Mesendoderm (in vitro differentiated cells): Measurements from ENCODE around the gene ALPP.

Experiments
- DNase-seq: peaks from one replicate; pipeline ENCODE4 v3.0.0; 2013
- H2AK5ac ChIP-seq: 2 replicates; pipeline ENCODE4 v1.6.1; 2013; ENCODE audit warnings: low read length, inconsistent platforms
- H2BK120ac ChIP-seq: 2 replicates; pipeline ENCODE4 v1.6.1; 2013; ENCODE audit warnings: low read depth, mild to moderate bottlenecking, low read length, moderate library complexity, mixed read lengths
- H2BK15ac ChIP-seq: replicated peaks from 2 replicates; pipeline ENCODE4 v1.6.1; 2013; ENCODE audit warnings: low read depth, mild to moderate bottlenecking, moderate library complexity
- H2BK5ac ChIP-seq: 2 replicates; pipeline ENCODE4 v1.6.1; 2013; ENCODE audit warnings: low read length, inconsistent platforms
- H3K18ac ChIP-seq: 2 replicates; pipeline ENCODE4 v1.6.1; 2013; ENCODE audit warnings: mild to moderate bottlenecking, low read length, mixed read lengths
- H3K23ac ChIP-seq: one replicate; pipeline ENCODE4 v1.6.1; 2013; ENCODE audit warnings: low read length
- H3K27ac ChIP-seq: 2 replicates; pipeline ENCODE4 v1.5.1; 2013; ENCODE audit warnings: low read depth, mild to moderate bottlenecking, inconsistent platforms, low read length, moderate library complexity
- H3K27me3 ChIP-seq: 2 replicates; pipeline ENCODE4 v1.6.1; 2013; ENCODE audit warnings: low read length, control low read depth, mild to moderate bottlenecking, inconsistent platforms; ENCODE audit not compliant: insufficient read depth, poor library complexity
- H3K36me3 ChIP-seq: 2 replicates; pipeline ENCODE4 v1.6.1; 2013; ENCODE audit warnings: low read length, inconsistent platforms; ENCODE audit not compliant: control insufficient read depth, insufficient read depth
- H3K4ac ChIP-seq: one replicate; pipeline ENCODE4 v1.6.1; 2013; ENCODE audit warnings: low read depth, mild to moderate bottlenecking, low read length, moderate library complexity
- H3K4me1 ChIP-seq: 2 replicates; pipeline ENCODE4 v1.6.1; 2013; ENCODE audit warnings: low read depth, low read length, inconsistent platforms; ENCODE audit not compliant: control insufficient read depth
- H3K4me2 ChIP-seq: 2 replicates; pipeline ENCODE4 v1.6.1; 2013; ENCODE audit warnings: low read length
- H3K4me3 ChIP-seq: 2 replicates; pipeline ENCODE4 v1.5.1; 2013; ENCODE audit warnings: mild to moderate bottlenecking, low read length
- H3K56ac ChIP-seq: one replicate; pipeline ENCODE4 v1.6.1; 2013; ENCODE audit warnings: low read length
- H3K79me1 ChIP-seq: 2 replicates; pipeline ENCODE4 v1.6.1; 2013; ENCODE audit warnings: low read length, inconsistent platforms
- H3K79me2 ChIP-seq: 2 replicates; pipeline ENCODE4 v1.6.1; 2013; ENCODE audit warnings: mild to moderate bottlenecking, low read length; ENCODE audit not compliant: control insufficient read depth, insufficient read depth
- H3K9ac ChIP-seq: 2 replicates; pipeline ENCODE4 v1.6.1; 2013; ENCODE audit warnings: low read length, inconsistent platforms
- H4K5ac ChIP-seq: one replicate; pipeline ENCODE4 v1.6.1; 2013; ENCODE audit warnings: low read length
- H4K8ac ChIP-seq: one replicate; pipeline ENCODE4 v1.6.1; 2013; ENCODE audit warnings: low read depth, mild to moderate bottlenecking, control low read depth, low read length, moderate library complexity
- WGBS: extraction: QIAGEN DNeasy Blood & Tissue Kit; methylation state at CpG from one replicate; pipeline ENCODE4 v1.1.7; 2013; ENCODE audit warnings: low lambda C conversion rate, missing lambda C conversion rate; ENCODE audit not compliant: insufficient coverage; ENCODE audit errors: extremely low coverage; 5-methylcytosine and 5-hydroxymethylcytosine counted together

Gene ALPP

DNA sequence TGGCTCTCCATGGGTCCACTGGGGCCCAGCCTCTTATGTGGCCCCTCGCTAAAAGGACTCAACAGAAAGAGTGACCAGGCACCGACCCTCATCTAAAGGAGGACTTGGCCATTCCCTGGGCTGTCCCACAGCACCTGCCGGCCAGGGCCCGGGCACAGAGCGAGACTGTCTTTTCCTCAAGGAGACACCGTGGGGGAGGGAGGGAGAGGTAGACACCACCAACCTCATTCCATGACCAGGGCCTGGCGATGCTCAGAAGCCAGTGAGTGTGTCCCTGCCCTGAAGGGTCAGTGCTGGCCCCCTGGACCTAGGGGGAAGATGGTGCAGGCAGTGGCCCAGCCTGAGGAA, 39.8 kb upstream of the ALPP start:
- no CpG with 5 or more reads among the region's 7 CpGs for WGBS
- Histone ChIP-seq H3K4ac (no peak overlapping the region), H3K4me2 (no peak overlapping the region), H3K4me3 (no peak overlapping the region), H3K9ac (no peak overlapping the region), H3K23ac (no peak overlapping the region), H2BK5ac (no peak overlapping the region), H4K5ac (no peak overlapping the region), H2BK15ac (no peak overlapping the region), H3K36me3 (no peaks in the 10 kb centered on the region), H2BK120ac (no peak overlapping the region), H3K79me1 (no peaks in the 10 kb centered on the region), H4K8ac (no peak overlapping the region), H3K79me2 (no peaks in the 10 kb centered on the region), H3K4me1 (no peaks in the 10 kb centered on the region), H3K27me3 (no peaks in the 10 kb centered on the region), H3K56ac (no peak overlapping the region), H2AK5ac (no peak overlapping the region), H3K27ac (no peak overlapping the region), H3K18ac (no peak overlapping the region)
- no peak for DNase-seq

DNA sequence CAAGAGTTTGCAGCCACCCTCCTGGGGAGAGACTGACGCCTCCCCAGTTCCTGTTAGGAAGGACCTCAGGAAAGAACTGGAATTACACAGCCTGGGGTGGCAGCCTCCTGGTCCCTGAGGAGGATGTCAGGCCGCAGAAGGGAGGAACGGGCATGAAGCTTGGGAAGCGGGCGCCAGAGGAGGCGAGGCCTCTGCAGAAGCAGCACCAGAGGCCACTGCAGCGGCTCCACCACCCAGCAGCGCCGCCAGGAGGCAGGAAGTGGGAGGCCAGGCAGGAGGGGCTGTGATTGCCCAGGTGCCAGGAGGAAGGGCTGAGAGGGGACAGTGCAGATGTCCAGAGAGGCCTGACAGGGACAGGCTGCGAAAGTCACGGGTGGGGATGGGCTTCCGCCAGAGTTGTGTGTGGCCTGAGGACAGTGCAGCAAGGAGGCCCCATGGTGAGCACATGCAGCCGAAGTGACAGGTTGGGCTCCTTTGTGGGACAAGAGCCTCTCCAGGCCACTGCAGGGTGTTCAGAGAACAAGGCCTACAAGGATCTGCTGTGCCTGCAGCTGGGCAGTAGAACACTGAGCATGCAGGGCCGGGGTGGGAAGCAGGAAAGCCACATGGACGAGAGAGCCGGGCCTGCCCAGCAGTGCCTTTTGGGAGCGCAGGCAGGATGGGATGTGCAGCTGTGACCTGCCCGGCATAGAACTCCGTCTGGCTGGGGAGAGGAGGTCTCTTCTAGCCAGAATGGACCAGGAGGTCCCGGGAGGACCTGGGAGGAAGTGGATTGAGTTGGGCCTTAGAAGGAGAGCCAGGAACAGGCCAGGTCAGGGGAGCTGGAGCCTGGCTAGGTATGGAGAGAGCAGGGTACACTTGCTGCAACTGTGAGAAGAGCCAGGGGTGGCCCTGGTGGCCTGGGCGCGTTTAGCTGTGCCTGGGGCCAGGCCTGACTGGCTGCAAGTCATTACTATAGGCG, 39.1 kb upstream of the ALPP start:
- Histone ChIP-seq H4K8ac (no peak overlapping the region), H3K9ac (no peak overlapping the region), H3K18ac (no peak overlapping the region), H4K5ac (no peak overlapping the region), H3K4me2 (no peak overlapping the region), H3K4ac (no peak overlapping the region), H3K4me3 (no peak overlapping the region), H3K36me3 (no peaks in the 10 kb centered on the region), H2BK120ac (no peak overlapping the region), H3K27me3 (no peaks in the 10 kb centered on the region), H2BK15ac (no peak overlapping the region), H3K4me1 (no peaks in the 10 kb centered on the region), H3K27ac (no peak overlapping the region), H2BK5ac (no peak overlapping the region), H3K79me2 (no peaks in the 10 kb centered on the region), H3K56ac (peak overlapping the region; percentile 7), H3K79me1 (no peaks in the 10 kb centered on the region), H3K23ac (no peak overlapping the region), H2AK5ac (no peak overlapping the region)
- WGBS, result no CpG with 5 or more reads among the region's 23 CpGs
- peak; percentile 38 for DNase-seq

DNA sequence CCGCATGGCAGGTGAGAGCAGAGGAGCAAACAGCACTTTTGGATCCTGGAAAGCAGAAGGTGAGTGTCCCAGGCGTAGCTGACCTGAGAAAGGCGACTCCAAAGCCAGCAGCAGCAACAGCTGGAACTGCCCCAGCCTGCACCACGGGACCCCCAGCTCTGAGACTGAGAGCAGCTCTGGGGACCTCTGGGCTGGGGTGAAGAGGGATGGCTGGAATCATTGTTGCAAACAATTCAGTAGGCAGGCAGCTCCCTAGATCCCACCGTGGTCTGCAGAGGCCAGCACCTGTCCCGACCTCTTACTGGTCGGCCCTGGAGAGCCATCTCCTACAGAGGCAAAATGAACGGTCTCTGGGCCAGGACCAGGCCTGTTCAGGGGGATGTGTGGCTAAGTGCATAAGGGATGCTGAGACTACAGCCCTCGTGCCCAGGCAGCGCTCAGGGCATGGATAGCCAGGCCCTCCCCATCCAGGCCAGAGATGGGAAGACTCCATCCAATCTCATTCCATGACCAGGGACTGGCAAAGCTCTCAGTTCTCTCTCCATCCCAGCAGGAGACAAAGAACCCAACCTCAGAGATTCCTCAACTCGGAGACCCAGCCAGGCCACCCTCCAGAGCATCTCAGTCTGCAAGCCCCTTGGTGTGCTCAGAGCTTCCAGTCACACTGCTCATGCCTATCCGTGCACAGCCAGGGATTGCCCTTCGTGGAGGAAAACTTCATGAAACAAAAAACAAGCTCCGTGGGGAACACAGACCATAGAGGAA, 38.2 kb upstream of the ALPP start:
- Histone ChIP-seq H3K23ac (no peak overlapping the region), H3K4ac (no peak overlapping the region), H3K79me2 (no peaks in the 10 kb centered on the region), H3K9ac (no peak overlapping the region), H2AK5ac (no peak overlapping the region), H4K5ac (no peak overlapping the region), H3K4me2 (no peak overlapping the region), H3K4me1 (no peaks in the 10 kb centered on the region), H3K27me3 (no peaks in the 10 kb centered on the region), H3K18ac (no peak overlapping the region), H3K4me3 (no peak overlapping the region), H4K8ac (no peak overlapping the region), H2BK5ac (no peak overlapping the region), H2BK120ac (no peak overlapping the region), H2BK15ac (no peak overlapping the region), H3K27ac (no peak overlapping the region), H3K36me3 (no peaks in the 10 kb centered on the region), H3K79me1 (no peaks in the 10 kb centered on the region), H3K56ac (no peak overlapping the region)
- WGBS, result no CpG with 5 or more reads among the region's 14 CpGs
- DNase-seq, result no peak

GRCh38 chr2:232341061-232341738, 37.4 kb upstream of the ALPP start:
- H2BK120ac ChIP-seq, result no peak overlapping the region
- H3K4me2 ChIP-seq, result no peak overlapping the region
- no peaks in the 10 kb centered on the region for H3K79me2 ChIP-seq
- H3K27me3 ChIP-seq, result no peaks in the 10 kb centered on the region
- no CpG with 5 or more reads among the region's 17 CpGs for WGBS
- H3K36me3 ChIP-seq, result no peaks in the 10 kb centered on the region
- H3K9ac ChIP-seq, result no peak overlapping the region
- no peak overlapping the region for H3K27ac ChIP-seq
- no peak overlapping the region for H4K5ac ChIP-seq
- H2AK5ac ChIP-seq, result no peak overlapping the region
- H2BK5ac ChIP-seq, result no peak overlapping the region
- no peak overlapping the region for H3K23ac ChIP-seq
- no peak overlapping the region for H3K4me3 ChIP-seq
- no peak overlapping the region for H3K56ac ChIP-seq
- H3K4me1 ChIP-seq, result no peaks in the 10 kb centered on the region
- no peaks in the 10 kb centered on the region for H3K79me1 ChIP-seq
- no peak overlapping the region for H3K18ac ChIP-seq
- no peak overlapping the region for H3K4ac ChIP-seq
- no peak overlapping the region for H2BK15ac ChIP-seq
- DNase-seq, result no peak
- H4K8ac ChIP-seq, result no peak overlapping the region

DNA sequence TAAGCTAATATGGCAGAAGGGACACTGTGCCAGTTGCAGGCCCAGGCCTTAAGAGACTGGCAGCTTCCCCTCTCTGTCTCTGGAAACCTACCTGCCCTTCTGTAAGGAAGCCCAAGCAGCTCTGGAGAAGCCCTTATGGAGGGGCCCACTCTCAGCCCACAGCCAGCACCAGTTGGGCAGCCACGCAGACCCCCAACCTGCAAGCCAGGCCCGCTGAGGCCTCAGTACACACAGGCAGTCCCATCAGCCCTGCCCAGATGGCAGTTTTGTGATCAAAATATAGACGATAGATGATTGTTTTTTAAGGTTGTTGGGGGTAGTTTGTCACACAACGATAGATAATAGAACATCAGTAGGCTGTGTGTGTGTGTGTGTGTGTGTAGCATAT, 36.8 kb upstream of the ALPP start:
- H2AK5ac ChIP-seq, result no peak overlapping the region
- no peak overlapping the region for H2BK5ac ChIP-seq
- H2BK15ac ChIP-seq, result no peak overlapping the region
- H3K36me3 ChIP-seq, result no peaks in the 10 kb centered on the region
- no peaks in the 10 kb centered on the region for H3K79me1 ChIP-seq
- no peak overlapping the region for H3K18ac ChIP-seq
- no peak overlapping the region for H3K4ac ChIP-seq
- no peak overlapping the region for H3K23ac ChIP-seq
- H4K8ac ChIP-seq, result no peak overlapping the region
- H3K9ac ChIP-seq, result no peak overlapping the region
- DNase-seq, result no peak
- H3K27me3 ChIP-seq, result no peaks in the 10 kb centered on the region
- H3K27ac ChIP-seq, result no peak overlapping the region
- H3K4me1 ChIP-seq, result no peaks in the 10 kb centered on the region
- H3K4me3 ChIP-seq, result no peak overlapping the region
- no CpG with 5 or more reads among the region's 4 CpGs for WGBS
- no peak overlapping the region for H2BK120ac ChIP-seq
- H3K79me2 ChIP-seq, result no peaks in the 10 kb centered on the region
- H3K56ac ChIP-seq, result no peak overlapping the region
- no peak overlapping the region for H4K5ac ChIP-seq
- H3K4me2 ChIP-seq, result no peak overlapping the region
